RWPE2 (cell line): ENCODE results near the gene IRS2.

Source experiments
- ATAC-seq: fragments of 200-7000 bp; cut with Tn5 transposase; 3 replicates; pipeline ENCODE4 v1.9.1; 2021; ENCODE audit warnings: low read depth
- DNase-seq: peaks from one replicate; pipeline ENCODE4 v3.0.0-alpha.2; 2020; ENCODE audit warnings: low spot score
- H3K27ac ChIP-seq: fragments of 450-650 bp; 2 replicates; pipeline ENCODE4 v1.5.1; 2017; ENCODE audit warnings: mild to moderate bottlenecking; ENCODE audit not compliant: poor library complexity, severe bottlenecking
- H3K27me3 ChIP-seq: fragments of 250-450 bp; sonication (Bioruptor Pico); 2 replicates; pipeline ENCODE4 v1.5.1; 2021; ENCODE audit warnings: mild to moderate bottlenecking, moderate library complexity; ENCODE audit not compliant: insufficient read depth, poor library complexity, severe bottlenecking
- H3K36me3 ChIP-seq: fragments of 250-450 bp; sonication (Bioruptor Pico); 2 replicates; pipeline ENCODE4 v1.5.1; 2020; ENCODE audit warnings: low read depth, mild to moderate bottlenecking, moderate library complexity
- H3K4me1 ChIP-seq: fragments of 250-450 bp; sonication (Bioruptor Pico); 2 replicates; pipeline ENCODE4 v1.5.1; 2021; ENCODE audit warnings: mild to moderate bottlenecking, moderate library complexity; ENCODE audit not compliant: insufficient read depth, poor library complexity, severe bottlenecking
- H3K4me3 ChIP-seq: fragments of 250-450 bp; sonication (Bioruptor Pico); 2 replicates; pipeline ENCODE4 v1.5.1; 2021; ENCODE audit warnings: mild to moderate bottlenecking, moderate library complexity; ENCODE audit not compliant: severe bottlenecking
- H3K9me3 ChIP-seq: fragments of 250-450 bp; sonication (Bioruptor Pico); 2 replicates; pipeline ENCODE4 v1.5.1; 2021; ENCODE audit warnings: mild to moderate bottlenecking, moderate library complexity; ENCODE audit not compliant: severe bottlenecking
- CTCF ChIP-seq: fragments of 450-650 bp; IDR thresholded peaks from one replicate; pipeline ENCODE4 v1.5.1; 2017; ENCODE audit warnings: mild to moderate bottlenecking, moderate library complexity; ENCODE audit not compliant: poor library complexity, severe bottlenecking

IRS2 gene

GRCh38 chr13:109782823-109783431 is 3.5 kb downstream of the IRS2 start:
- H3K4me1 ChIP-seq: peaks cover 19% of the 10 kb centered on the region
- no peaks in the 10 kb centered on the region for H3K9me3 ChIP-seq
- H3K36me3 ChIP-seq: peaks cover 57% of the 10 kb centered on the region
- DNase-seq (no peak), ATAC-seq (no peak)
- H3K27ac ChIP-seq: peak overlapping the region; percentile 87
- no peak for TF ChIP-seq CTCF
- peak overlapping the region; percentile 42 for H3K4me3 ChIP-seq
- H3K27me3 ChIP-seq: no peaks in the 10 kb centered on the region

GRCh38 chr13:109782066-109782822 is 4.1 kb downstream of the IRS2 start:
- no peak for TF ChIP-seq CTCF
- no peaks in the 10 kb centered on the region for H3K27me3 ChIP-seq
- peaks cover 64% of the 10 kb centered on the region for H3K36me3 ChIP-seq
- peak overlapping the region; percentile 87 for H3K27ac ChIP-seq
- H3K9me3 ChIP-seq: no peaks in the 10 kb centered on the region
- DNase-seq (no peak), ATAC-seq (no peak)
- H3K4me1 ChIP-seq: peaks cover 26% of the 10 kb centered on the region
- peak overlapping the region; percentile 42 for H3K4me3 ChIP-seq

- Histone ChIP-seq H3K4me3 (peak overlapping the region; percentile 42), H3K27me3 (no peaks in the 10 kb centered on the region), H3K9me3 (no peaks in the 10 kb centered on the region), H3K36me3 (peaks cover 71% of the 10 kb centered on the region), H3K4me1 (peaks cover 33% of the 10 kb centered on the region), H3K27ac (peak overlapping the region; percentile 87)
- peak; percentile 0; the same call in 1 of the 3 replicates for ATAC-seq
- no peak for TF ChIP-seq CTCF
- no peak for DNase-seq
Observed at GRCh38 chr13:109781384-109782065, 4.9 kb downstream of the IRS2 start.

GRCh38 chr13:109780845-109781383 is 5.5 kb downstream of the IRS2 start:
- Histone ChIP-seq H3K4me3 (peak overlapping the region; percentile 42), H3K9me3 (no peaks in the 10 kb centered on the region), H3K27ac (peak overlapping the region; percentile 87), H3K36me3 (peaks cover 77% of the 10 kb centered on the region), H3K4me1 (peaks cover 35% of the 10 kb centered on the region), H3K27me3 (no peaks in the 10 kb centered on the region)
- TF ChIP-seq CTCF: no peak
- DNase-seq: no peak
- peak; percentile 23; the same call in 1 of the 3 replicates for ATAC-seq
